Measurements from ENCODE around the gene PTBP2. TPM values are rescaled to one million over a fixed set of nuclear protein-coding genes. Genes with fewer than 3 reads are reported as not detected.
A peak's percentile ranks its signal among the peaks of the same experiment; 100 is the strongest.
"Not testable (repeated sequence)": the region's sequence is repeated elsewhere in the genome, so short reads cannot be mapped to it uniquely, and the experiment has no call there.

The PTBP2 gene
- total RNA-seq, 1 donor from 2014 or later = 51.3 TPM

- no peak for DNase-seq
These were observed 9.2 kb downstream of the PTBP2 start for GRCh38 chr1:96730574-96731298.

GRCh38 chr1:96741335-96741734 lies 19.8 kb downstream of the PTBP2 start:
- no peak for DNase-seq

- DNase-seq = peak; percentile 21
These were observed 25.1 kb downstream of the PTBP2 start for GRCh38 chr1:96746440-96747420.

- DNase-seq = no peak
These were observed 26.0 kb downstream of the PTBP2 start for GRCh38 chr1:96747565-96747964.

GRCh38 chr1:96748078-96748477 lies 26.5 kb downstream of the PTBP2 start:
- DNase-seq = no peak

- peak; percentile 15 for DNase-seq
These were observed 28.0 kb downstream of the PTBP2 start for GRCh38 chr1:96749618-96750017.

- no peak for DNase-seq
These were observed 30.8 kb downstream of the PTBP2 start for GRCh38 chr1:96752394-96752793.

GRCh38 chr1:96756789-96757188 lies 35.2 kb downstream of the PTBP2 start:
- DNase-seq = no peak

- DNase-seq = not testable (repeated sequence)
These were observed 41.0 kb downstream of the PTBP2 start for GRCh38 chr1:96762586-96762985.

- DNase-seq = no peak
These were observed 41.9 kb downstream of the PTBP2 start for GRCh38 chr1:96763514-96763913.

- no peak for DNase-seq
These were observed 42.9 kb downstream of the PTBP2 start for GRCh38 chr1:96764469-96764868.

GRCh38 chr1:96771847-96772246 lies 50.3 kb downstream of the PTBP2 start:
- DNase-seq = no peak

- no peak for DNase-seq
These were observed 50.8 kb downstream of the PTBP2 start for GRCh38 chr1:96772349-96772748.

GRCh38 chr1:96772972-96773371 lies 51.4 kb downstream of the PTBP2 start:
- DNase-seq = no peak

GRCh38 chr1:96782206-96782605 lies 60.6 kb downstream of the PTBP2 start:
- DNase-seq = no peak

GRCh38 chr1:96782856-96783255 lies 61.3 kb downstream of the PTBP2 start:
- no peak for DNase-seq

- no peak for DNase-seq
These were observed 69.0 kb downstream of the PTBP2 start for GRCh38 chr1:96790599-96790998.

GRCh38 chr1:96792220-96792619 lies 70.6 kb downstream of the PTBP2 start:
- DNase-seq = no peak

- not testable (repeated sequence) for DNase-seq
These were observed 80.1 kb downstream of the PTBP2 start for GRCh38 chr1:96801696-96802095.

- DNase-seq = no peak
These were observed 83.1 kb downstream of the PTBP2 start for GRCh38 chr1:96804648-96805047.

- DNase-seq = no peak
These were observed 86.6 kb downstream of the PTBP2 start for GRCh38 chr1:96808191-96808590.

GRCh38 chr1:96815914-96816313 lies 94.3 kb downstream of the PTBP2 start:
- DNase-seq = no peak

- no peak for DNase-seq
These were observed 98.5 kb downstream of the PTBP2 start for GRCh38 chr1:96820107-96820506.
